Chondrocyte (in vitro differentiated cells): Measurements from ENCODE around the gene LRRTM3. TPM values are rescaled to one million over a fixed set of nuclear protein-coding genes. Genes with fewer than 3 reads are reported as not detected.

Source experiments
- DNase-seq: peaks from one replicate; pipeline ENCODE4 v3.0.0; 2021; ENCODE audit warnings: mixed read lengths, low spot score
- H3K27ac Mint-ChIP-seq: one replicate; pipeline ENCODE4 v1.8.0; 2021; ENCODE audit warnings: mild to moderate bottlenecking, moderate library complexity, mixed read lengths; ENCODE audit not compliant: unreplicated experiment
- H3K27me3 Mint-ChIP-seq: 2 replicates; pipeline ENCODE4 v1.8.0; 2021; ENCODE audit warnings: low read depth, mixed read lengths
- H3K36me3 Mint-ChIP-seq: 2 replicates; pipeline ENCODE4 v1.8.0; 2021; ENCODE audit warnings: low read depth, mixed read lengths
- H3K4me1 Mint-ChIP-seq: 2 replicates; pipeline ENCODE4 v1.8.0; 2021; ENCODE audit warnings: low read depth, mild to moderate bottlenecking, mixed read lengths
- H3K4me3 Mint-ChIP-seq: one replicate; pipeline ENCODE4 v1.8.0; 2021; ENCODE audit warnings: mild to moderate bottlenecking, moderate library complexity, mixed read lengths; ENCODE audit not compliant: unreplicated experiment
- H3K9me3 Mint-ChIP-seq: 2 replicates; pipeline ENCODE4 v1.8.0; 2021; ENCODE audit warnings: low read depth, mixed read lengths
- total RNA-seq: library from RNA; stranded (reverse); gene quantifications from 3 replicates; pipeline ENCODE4 v1.2.1, GENCODE V29; 2021
- TF ChIP-seq, protein P1 (sequence below): fragments of 200-600 bp; sonication (generic); IDR thresholded peaks from 2 replicates; pipeline ENCODE4 v1.5.0; 2021; ENCODE audit warnings: antibody characterized with exemption, mild to moderate bottlenecking, moderate library complexity

LRRTM3 gene
- total RNA-seq, 1 donor from 2014 or later: not detected

DNA sequence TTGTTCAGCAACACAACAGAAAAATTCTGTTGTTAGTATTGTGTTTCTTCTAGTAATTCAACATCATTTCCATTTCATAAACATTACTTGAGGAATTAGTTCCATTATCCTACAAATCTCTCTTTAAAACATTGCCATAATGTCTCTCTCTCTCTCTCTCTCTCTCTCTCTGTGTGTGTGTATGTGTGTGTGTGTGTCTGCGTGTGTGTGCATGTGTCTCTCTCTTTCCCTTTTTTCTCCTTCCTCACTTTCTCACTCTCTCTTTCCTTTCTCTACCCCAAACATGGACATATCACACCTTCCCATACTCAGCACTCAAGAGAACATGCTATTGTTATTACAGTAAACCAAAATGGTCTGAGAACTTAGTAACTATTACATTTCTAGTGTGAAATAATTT, 16.6 kb downstream of the LRRTM3 start:
- Mint-ChIP-seq H3K4me3 (no peak overlapping the region), H3K27ac (no peak overlapping the region), H3K4me1 (no peaks in the 10 kb centered on the region), H3K9me3 (peaks cover 6% of the 10 kb centered on the region), H3K36me3 (peaks cover 3% of the 10 kb centered on the region), H3K27me3 (peaks cover 19% of the 10 kb centered on the region)
- no peak for DNase-seq
- TF ChIP-seq, protein P1, sequence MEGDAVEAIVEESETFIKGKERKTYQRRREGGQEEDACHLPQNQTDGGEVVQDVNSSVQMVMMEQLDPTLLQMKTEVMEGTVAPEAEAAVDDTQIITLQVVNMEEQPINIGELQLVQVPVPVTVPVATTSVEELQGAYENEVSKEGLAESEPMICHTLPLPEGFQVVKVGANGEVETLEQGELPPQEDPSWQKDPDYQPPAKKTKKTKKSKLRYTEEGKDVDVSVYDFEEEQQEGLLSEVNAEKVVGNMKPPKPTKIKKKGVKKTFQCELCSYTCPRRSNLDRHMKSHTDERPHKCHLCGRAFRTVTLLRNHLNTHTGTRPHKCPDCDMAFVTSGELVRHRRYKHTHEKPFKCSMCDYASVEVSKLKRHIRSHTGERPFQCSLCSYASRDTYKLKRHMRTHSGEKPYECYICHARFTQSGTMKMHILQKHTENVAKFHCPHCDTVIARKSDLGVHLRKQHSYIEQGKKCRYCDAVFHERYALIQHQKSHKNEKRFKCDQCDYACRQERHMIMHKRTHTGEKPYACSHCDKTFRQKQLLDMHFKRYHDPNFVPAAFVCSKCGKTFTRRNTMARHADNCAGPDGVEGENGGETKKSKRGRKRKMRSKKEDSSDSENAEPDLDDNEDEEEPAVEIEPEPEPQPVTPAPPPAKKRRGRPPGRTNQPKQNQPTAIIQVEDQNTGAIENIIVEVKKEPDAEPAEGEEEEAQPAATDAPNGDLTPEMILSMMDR: no peak

DNA sequence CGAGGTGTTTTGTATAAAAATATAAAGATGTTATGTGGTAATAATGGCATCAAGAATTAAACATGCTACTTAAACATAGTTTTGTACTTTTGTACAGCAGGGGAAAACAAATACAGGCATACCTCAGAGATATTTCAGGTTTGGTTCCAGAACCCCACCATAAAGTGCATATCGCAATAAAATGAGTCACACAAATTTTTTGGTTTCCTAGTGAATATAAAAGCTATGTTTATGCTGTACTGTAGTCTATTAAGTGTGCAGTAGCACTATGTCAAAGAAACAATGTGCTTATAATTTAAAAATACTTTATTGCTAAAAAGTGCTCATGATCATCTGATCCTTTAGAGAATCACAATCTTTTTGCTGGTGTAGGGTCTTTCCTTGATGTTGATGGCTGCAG, 17.8 kb downstream of the LRRTM3 start:
- H3K27ac Mint-ChIP-seq: no peak overlapping the region
- no peaks in the 10 kb centered on the region for H3K4me1 Mint-ChIP-seq
- H3K9me3 Mint-ChIP-seq: peaks cover 6% of the 10 kb centered on the region

DNA sequence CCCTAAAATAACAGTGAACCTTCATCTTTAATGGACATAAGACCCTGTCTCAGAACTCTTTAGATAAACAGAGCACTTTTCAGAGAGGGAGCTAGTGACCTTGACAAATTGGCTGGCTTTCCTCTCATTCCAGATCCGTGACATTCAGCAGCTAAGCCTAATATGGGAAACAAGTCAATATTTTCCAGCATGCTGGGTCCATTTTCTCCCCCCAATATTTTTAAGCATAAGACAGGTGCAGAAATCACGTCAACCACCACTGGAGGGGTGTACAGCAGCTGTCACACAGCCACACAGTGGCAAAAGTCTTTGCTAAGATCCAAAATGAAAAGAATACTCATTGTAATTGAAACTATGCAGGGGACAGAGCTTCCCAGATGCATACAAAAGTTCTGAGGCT, 26.1 kb downstream of the LRRTM3 start:
- H3K4me3 Mint-ChIP-seq: no peak overlapping the region
- H3K4me1 Mint-ChIP-seq: no peaks in the 10 kb centered on the region
- H3K27me3 Mint-ChIP-seq: peaks cover 1% of the 10 kb centered on the region
- no peak overlapping the region for H3K27ac Mint-ChIP-seq
- H3K36me3 Mint-ChIP-seq: no peaks in the 10 kb centered on the region
- no peaks in the 10 kb centered on the region for H3K9me3 Mint-ChIP-seq
- no peak for DNase-seq
- TF ChIP-seq, protein P1: no peak

More for the DNA sequence above, 17.8 kb downstream of the LRRTM3 start:
- Mint-ChIP-seq H3K27me3 (peaks cover 16% of the 10 kb centered on the region), H3K36me3 (peaks cover 3% of the 10 kb centered on the region), H3K4me3 (no peak overlapping the region)
- TF ChIP-seq, protein P1: no peak
- no peak for DNase-seq

DNA sequence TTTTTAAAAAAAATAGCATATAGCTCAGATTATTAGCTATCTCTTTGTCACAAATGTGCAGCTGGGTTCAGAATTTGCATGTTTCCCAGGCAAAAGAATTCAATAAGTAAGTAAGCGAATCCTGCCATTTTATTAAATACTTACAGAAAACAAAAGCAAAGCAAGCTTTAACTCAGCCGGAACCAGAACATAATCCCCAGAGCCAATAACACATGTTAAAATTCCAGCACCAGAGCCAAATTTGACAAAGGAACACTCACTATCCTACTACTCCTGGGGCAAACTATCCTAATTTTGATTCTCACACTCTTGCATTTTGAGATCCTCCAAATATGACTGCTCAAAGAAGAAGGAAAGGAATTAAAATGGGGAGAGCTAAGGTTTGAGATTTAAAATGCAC, 32.6 kb downstream of the LRRTM3 start:
- DNase-seq: no peak
- Mint-ChIP-seq H3K27ac (no peak overlapping the region), H3K4me1 (no peaks in the 10 kb centered on the region), H3K36me3 (no peaks in the 10 kb centered on the region), H3K9me3 (peaks cover 4% of the 10 kb centered on the region), H3K4me3 (no peak overlapping the region), H3K27me3 (peaks cover 9% of the 10 kb centered on the region)
- TF ChIP-seq, protein P1: no peak

DNA sequence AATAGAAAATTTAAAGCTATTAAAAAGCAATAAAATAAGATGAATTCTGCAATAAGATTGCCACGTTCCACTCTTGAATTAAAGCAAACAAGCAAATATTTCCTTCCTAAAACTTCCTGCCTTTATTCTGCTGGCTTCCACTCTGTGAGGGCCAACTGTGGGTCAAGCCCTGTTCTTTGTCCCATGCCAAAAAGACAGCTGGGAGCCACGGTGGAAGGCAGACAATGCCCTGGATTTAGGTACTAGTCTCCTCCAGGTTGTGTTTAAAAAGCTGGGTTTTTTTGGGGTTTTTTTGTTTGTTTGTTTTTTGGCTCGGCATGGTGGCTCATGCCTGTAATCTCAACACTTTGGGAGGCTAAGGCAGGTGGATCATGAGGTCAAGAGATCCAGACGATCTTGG, 39.1 kb downstream of the LRRTM3 start:
- Mint-ChIP-seq H3K27ac (no peak overlapping the region), H3K4me3 (no peak overlapping the region), H3K36me3 (no peaks in the 10 kb centered on the region), H3K27me3 (peaks cover 3% of the 10 kb centered on the region), H3K4me1 (no peaks in the 10 kb centered on the region), H3K9me3 (peaks cover 5% of the 10 kb centered on the region)
- DNase-seq: no peak
- TF ChIP-seq, protein P1: no peak
